ENCODE data around the gene CDC42BPG. TPM values are rescaled to one million over a fixed set of nuclear protein-coding genes. Genes with fewer than 3 reads are reported as not detected.

CDC42BPG gene
- total RNA-seq, 1 experiment from 2014 or later: 4.1 TPM

DNA sequence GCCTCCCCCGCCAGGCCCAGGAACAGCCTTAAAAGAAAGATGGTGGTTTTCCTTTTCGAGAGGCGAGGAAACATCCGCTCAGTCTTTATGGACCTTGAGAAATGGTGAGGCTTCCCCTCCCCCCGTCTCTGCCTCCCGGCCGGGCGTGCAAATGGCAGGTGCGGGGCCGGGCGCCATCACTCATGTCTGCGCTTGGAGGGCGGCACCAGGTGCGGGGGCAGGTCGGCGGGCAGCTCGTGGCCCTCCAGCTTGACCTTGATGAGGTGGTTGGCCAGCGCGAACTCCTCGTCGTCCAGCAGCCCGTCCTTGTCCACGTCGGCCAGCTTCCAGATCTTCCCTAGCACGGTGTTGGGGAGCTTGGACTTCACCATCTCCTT, 9.7 kb upstream of the CDC42BPG start:
- no peaks in the 10 kb centered on the region for H3K27me3 ChIP-seq (ENCODE audit: control insufficient read depth, insufficient read depth, low read length)
- H3K27ac ChIP-seq (ENCODE audit: low read length): peak overlapping the region; percentile 98
- DNase-seq (ENCODE audit: low read depth, low spot score) (no peak), ATAC-seq (no peak)
- intact Hi-C loops (cut with micrococcal nuclease; ENCODE audit: unreplicated experiment): no loop called here
- no peak overlapping the region for H3K4me3 ChIP-seq (ENCODE audit: low read depth in 2 of 2, low read length in 2 of 2)
- no peaks in the 10 kb centered on the region; the same call in 1 of the 2 replicates for H3K36me3 ChIP-seq (ENCODE audit: control insufficient read depth, insufficient read depth, low read length)
- no peaks in the 10 kb centered on the region for H3K9me3 ChIP-seq (ENCODE audit: control insufficient read depth, insufficient read depth, low read depth, low read length)
- CTCF ChIA-PET: interaction anchor here (0.6 to 1.3 kb wide), 3 partner anchors 10 to 256 kb away, joined by 3 to 8 read pairs (median 4); no protein-coding TSS in a partner anchor
- in situ Hi-C loops (cut with HindIII; ENCODE audit: low pct_unique_long_range_greater_than_20kb, low sequenced_read_pairs): no loop called here
- BruUV-seq (replicated peaks): no TSS peak
- H3K4me1 ChIP-seq (ENCODE audit: control insufficient read depth, insufficient read depth, low read length): peaks cover 88% of the 10 kb centered on the region
- no peak for TF ChIP-seq SIN3A (IDR thresholded peaks at IDR 0.05; ENCODE audit: borderline replicate concordance, insufficient read depth, low read depth, low read length)
- TF ChIP-seq, protein P1, sequence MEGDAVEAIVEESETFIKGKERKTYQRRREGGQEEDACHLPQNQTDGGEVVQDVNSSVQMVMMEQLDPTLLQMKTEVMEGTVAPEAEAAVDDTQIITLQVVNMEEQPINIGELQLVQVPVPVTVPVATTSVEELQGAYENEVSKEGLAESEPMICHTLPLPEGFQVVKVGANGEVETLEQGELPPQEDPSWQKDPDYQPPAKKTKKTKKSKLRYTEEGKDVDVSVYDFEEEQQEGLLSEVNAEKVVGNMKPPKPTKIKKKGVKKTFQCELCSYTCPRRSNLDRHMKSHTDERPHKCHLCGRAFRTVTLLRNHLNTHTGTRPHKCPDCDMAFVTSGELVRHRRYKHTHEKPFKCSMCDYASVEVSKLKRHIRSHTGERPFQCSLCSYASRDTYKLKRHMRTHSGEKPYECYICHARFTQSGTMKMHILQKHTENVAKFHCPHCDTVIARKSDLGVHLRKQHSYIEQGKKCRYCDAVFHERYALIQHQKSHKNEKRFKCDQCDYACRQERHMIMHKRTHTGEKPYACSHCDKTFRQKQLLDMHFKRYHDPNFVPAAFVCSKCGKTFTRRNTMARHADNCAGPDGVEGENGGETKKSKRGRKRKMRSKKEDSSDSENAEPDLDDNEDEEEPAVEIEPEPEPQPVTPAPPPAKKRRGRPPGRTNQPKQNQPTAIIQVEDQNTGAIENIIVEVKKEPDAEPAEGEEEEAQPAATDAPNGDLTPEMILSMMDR (IDR thresholded peaks at IDR 0.05): no peak
- TF ChIP-seq, protein P2, sequence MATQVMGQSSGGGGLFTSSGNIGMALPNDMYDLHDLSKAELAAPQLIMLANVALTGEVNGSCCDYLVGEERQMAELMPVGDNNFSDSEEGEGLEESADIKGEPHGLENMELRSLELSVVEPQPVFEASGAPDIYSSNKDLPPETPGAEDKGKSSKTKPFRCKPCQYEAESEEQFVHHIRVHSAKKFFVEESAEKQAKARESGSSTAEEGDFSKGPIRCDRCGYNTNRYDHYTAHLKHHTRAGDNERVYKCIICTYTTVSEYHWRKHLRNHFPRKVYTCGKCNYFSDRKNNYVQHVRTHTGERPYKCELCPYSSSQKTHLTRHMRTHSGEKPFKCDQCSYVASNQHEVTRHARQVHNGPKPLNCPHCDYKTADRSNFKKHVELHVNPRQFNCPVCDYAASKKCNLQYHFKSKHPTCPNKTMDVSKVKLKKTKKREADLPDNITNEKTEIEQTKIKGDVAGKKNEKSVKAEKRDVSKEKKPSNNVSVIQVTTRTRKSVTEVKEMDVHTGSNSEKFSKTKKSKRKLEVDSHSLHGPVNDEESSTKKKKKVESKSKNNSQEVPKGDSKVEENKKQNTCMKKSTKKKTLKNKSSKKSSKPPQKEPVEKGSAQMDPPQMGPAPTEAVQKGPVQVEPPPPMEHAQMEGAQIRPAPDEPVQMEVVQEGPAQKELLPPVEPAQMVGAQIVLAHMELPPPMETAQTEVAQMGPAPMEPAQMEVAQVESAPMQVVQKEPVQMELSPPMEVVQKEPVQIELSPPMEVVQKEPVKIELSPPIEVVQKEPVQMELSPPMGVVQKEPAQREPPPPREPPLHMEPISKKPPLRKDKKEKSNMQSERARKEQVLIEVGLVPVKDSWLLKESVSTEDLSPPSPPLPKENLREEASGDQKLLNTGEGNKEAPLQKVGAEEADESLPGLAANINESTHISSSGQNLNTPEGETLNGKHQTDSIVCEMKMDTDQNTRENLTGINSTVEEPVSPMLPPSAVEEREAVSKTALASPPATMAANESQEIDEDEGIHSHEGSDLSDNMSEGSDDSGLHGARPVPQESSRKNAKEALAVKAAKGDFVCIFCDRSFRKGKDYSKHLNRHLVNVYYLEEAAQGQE (IDR thresholded peaks at IDR 0.05; ENCODE audit: insufficient read depth in 1 of 2, low read depth in 2 of 2, low read length in 1 of 2): no peak
- no peak for TF ChIP-seq TCF7L2 (IDR thresholded peaks at IDR 0.05; ENCODE audit: low read depth, low read length)
- no peak for TF ChIP-seq POLR2AphosphoS5 (IDR thresholded peaks at IDR 0.05; ENCODE audit: low read depth, low read length)
- POLR2A ChIA-PET: no interaction called here

DNA sequence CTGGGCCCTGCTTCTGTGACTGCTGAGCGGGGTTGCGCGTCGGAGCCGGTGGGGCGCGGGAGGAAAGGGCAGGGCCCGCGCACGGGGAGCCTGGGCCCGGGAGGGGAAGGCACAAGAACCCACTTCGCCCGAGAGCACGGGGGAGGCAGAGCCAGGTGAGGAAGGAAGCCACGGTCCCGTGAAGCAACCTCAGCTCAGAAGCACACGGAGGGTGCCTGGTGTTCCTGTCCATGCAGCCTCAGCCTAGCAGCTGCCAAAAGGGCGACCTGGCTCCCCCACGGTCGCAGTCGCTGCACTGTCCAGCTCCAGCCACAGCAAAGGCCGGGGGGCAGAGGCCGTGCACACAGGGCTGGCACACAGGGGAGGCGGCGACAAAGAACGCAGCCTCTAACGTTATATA, 9.3 kb upstream of the CDC42BPG start:
- in situ Hi-C loops (cut with HindIII; ENCODE audit: low pct_unique_long_range_greater_than_20kb, low sequenced_read_pairs) (no loop called here), intact Hi-C loops (cut with micrococcal nuclease; ENCODE audit: unreplicated experiment) (no loop called here)
- BruUV-seq (replicated peaks): no TSS peak
- no peaks in the 10 kb centered on the region for H3K9me3 ChIP-seq (ENCODE audit: control insufficient read depth, insufficient read depth, low read depth, low read length)
- H3K4me3 ChIP-seq (ENCODE audit: low read depth in 2 of 2, low read length in 2 of 2): no peak overlapping the region
- peaks cover 88% of the 10 kb centered on the region for H3K4me1 ChIP-seq (ENCODE audit: control insufficient read depth, insufficient read depth, low read length)
- peak overlapping the region; percentile 98 for H3K27ac ChIP-seq (ENCODE audit: low read length)
- ATAC-seq: no peak
- H3K36me3 ChIP-seq (ENCODE audit: control insufficient read depth, insufficient read depth, low read length): no peaks in the 10 kb centered on the region; the same call in 1 of the 2 replicates
- TF ChIP-seq, protein P2 (IDR thresholded peaks at IDR 0.05; ENCODE audit: insufficient read depth in 1 of 2, low read depth in 2 of 2, low read length in 1 of 2): no peak
- TF ChIP-seq SIN3A (IDR thresholded peaks at IDR 0.05; ENCODE audit: borderline replicate concordance, insufficient read depth, low read depth, low read length) (no peak), POLR2AphosphoS5 (IDR thresholded peaks at IDR 0.05; ENCODE audit: low read depth, low read length) (no peak), TCF7L2 (IDR thresholded peaks at IDR 0.05; ENCODE audit: low read depth, low read length) (no peak)
- TF ChIP-seq, protein P1 (IDR thresholded peaks at IDR 0.05): no peak
- DNase-seq (ENCODE audit: low read depth, low spot score): no peak
- ChIA-PET CTCF (interaction anchor here (0.6 to 1.3 kb wide), 3 partner anchors 11 to 257 kb away, joined by 3 to 8 read pairs (median 4); no protein-coding TSS in a partner anchor), POLR2A (interaction anchor here (0.6 kb wide), 1 partner anchor 165 kb away, joined by 12 read pairs; no protein-coding TSS in a partner anchor)
- H3K27me3 ChIP-seq (ENCODE audit: control insufficient read depth, insufficient read depth, low read length): no peaks in the 10 kb centered on the region
